ENCODE data around the gene RPS14. TPM values are rescaled to one million over a fixed set of nuclear protein-coding genes. Genes with fewer than 3 reads are reported as not detected.

The RPS14 gene
- total RNA-seq, 4 donors from 2014 or later: 1,098 to 4,026 (median 2,484) TPM

- peak overlapping the region in 3 of 4 donors; percentile 61 to 83 (median 81) for H3K27ac ChIP-seq
- DNase-seq: no peak
- 66 to 94% methylated on average over 2 to 6 of the region's 8 CpGs for WGBS, 2 donors
- no peaks in the 10 kb centered on the region for H3K9me3 ChIP-seq
- peak overlapping the region in 1 of 4 donors; percentile 64 for H3K4me3 ChIP-seq
- H3K36me3 ChIP-seq: peaks cover 8 to 39% (median 19%) of the 10 kb centered on the region in 3 donors
- TF ChIP-seq POLR2A (IDR thresholded peaks at IDR 0.05): no peak
- TF ChIP-seq CTCF (IDR thresholded peaks at IDR 0.05): no peak
- intact Hi-C loops (cut with DNase I): no loop called here
- H3K4me1 ChIP-seq: peaks cover 16 to 67% (median 37%) of the 10 kb centered on the region in 3 donors
- no peaks in the 10 kb centered on the region for H3K27me3 ChIP-seq
Measured at GRCh38 chr5:150408231-150408943, 41.2 kb downstream of the RPS14 start.

GRCh38 chr5:150407096-150407720 lies 42.3 kb downstream of the RPS14 start:
- TF ChIP-seq POLR2A (IDR thresholded peaks at IDR 0.05): no peak
- DNase-seq: no peak
- Histone ChIP-seq H3K36me3 (peaks cover 14 to 50% (median 19%) of the 10 kb centered on the region in 3 donors), H3K27me3 (no peaks in the 10 kb centered on the region), H3K4me1 (peaks cover 12 to 56% (median 33%) of the 10 kb centered on the region in 3 donors), H3K27ac (peak overlapping the region in 2 of 4 donors; percentile 29 to 37), H3K4me3 (peak overlapping the region in 1 of 4 donors; percentile 16), H3K9me3 (no peaks in the 10 kb centered on the region)
- intact Hi-C loops (cut with DNase I): no loop called here
- 79 to 85% methylated on average over 10 to 13 of the region's 13 CpGs for WGBS, 2 donors

GRCh38 chr5:150406723-150407095 lies 42.8 kb downstream of the RPS14 start:
- no peaks in the 10 kb centered on the region for H3K27me3 ChIP-seq
- intact Hi-C loops (cut with DNase I): no loop called here
- no peak overlapping the region for H3K4me3 ChIP-seq
- WGBS, 2 donors: 73 to 93% methylated on average over 3 to 8 of the region's 10 CpGs
- H3K36me3 ChIP-seq: peaks cover 14 to 55% (median 19%) of the 10 kb centered on the region in 3 donors
- peaks cover 12 to 51% (median 33%) of the 10 kb centered on the region in 3 donors for H3K4me1 ChIP-seq
- no peak for DNase-seq
- TF ChIP-seq POLR2A (IDR thresholded peaks at IDR 0.05) (no peak), CTCF (IDR thresholded peaks at IDR 0.05) (no peak)
- peak overlapping the region in 1 of 4 donors; percentile 37 for H3K27ac ChIP-seq
- H3K9me3 ChIP-seq: no peaks in the 10 kb centered on the region

GRCh38 chr5:150406103-150406722 lies 43.3 kb downstream of the RPS14 start:
- no peaks in the 10 kb centered on the region for H3K9me3 ChIP-seq
- TF ChIP-seq POLR2A (IDR thresholded peaks at IDR 0.05) (no peak), CTCF (IDR thresholded peaks at IDR 0.05) (no peak)
- H3K4me1 ChIP-seq: peaks cover 12 to 46% (median 31%) of the 10 kb centered on the region in 3 donors
- no peaks in the 10 kb centered on the region for H3K27me3 ChIP-seq
- H3K4me3 ChIP-seq: no peak overlapping the region
- peaks cover 14 to 60% (median 19%) of the 10 kb centered on the region in 3 donors for H3K36me3 ChIP-seq
- 87 to 91% methylated on average over 3 to 4 of the region's 4 CpGs for whole genome bisulfite sequencing, 2 donors
- intact Hi-C loops (cut with DNase I): no loop called here
- H3K27ac ChIP-seq: peak overlapping the region in 1 of 4 donors; percentile 37
- DNase-seq: no peak

GRCh38 chr5:150404941-150405816 lies 44.4 kb downstream of the RPS14 start:
- peak overlapping the region in 1 of 4 donors; percentile 5 for H3K27ac ChIP-seq
- TF ChIP-seq CTCF (IDR thresholded peaks at IDR 0.05) (no peak), POLR2A (IDR thresholded peaks at IDR 0.05) (no peak)
- DNase-seq: no peak
- no peaks in the 10 kb centered on the region for H3K27me3 ChIP-seq
- H3K4me3 ChIP-seq: no peak overlapping the region
- H3K4me1 ChIP-seq: peaks cover 9 to 35% (median 27%) of the 10 kb centered on the region in 3 donors
- no peaks in the 10 kb centered on the region for H3K9me3 ChIP-seq
- H3K36me3 ChIP-seq: peaks cover 14 to 71% (median 25%) of the 10 kb centered on the region in 3 donors
- WGBS, 2 donors: 61 to 68% methylated on average over 6 of the region's 9 CpGs
- intact Hi-C loops (cut with DNase I): no loop called here

Measured in esophagus squamous epithelium (tissue), 5 donors.